Left renal cortex interstitium (tissue), 4 donors: Measurements from ENCODE around the gene PRKCH. TPM values are rescaled to one million over a fixed set of nuclear protein-coding genes. Genes with fewer than 3 reads are reported as not detected.

Source experiments
- DNase-seq, 4 donors: peaks; one replicate each; pipeline ENCODE4 v3.0.0-alpha.2; 2013; ENCODE audit warnings: low read depth in 4 of 4, low spot score in 2 of 4, missing footprints in 1 of 4
- polyA plus RNA-seq, 4 donors: library from polyadenylated mRNA; unstranded; fragments of 120-200 nt; gene quantifications; one replicate each; pipeline ENCODE4 v1.2.1, GENCODE V29; 2013; ENCODE audit not compliant: insufficient read length in 4 of 4

The PRKCH gene
- polyA plus RNA-seq, 4 donors = 14.3 to 20.1 (median 16.6) TPM

DNA sequence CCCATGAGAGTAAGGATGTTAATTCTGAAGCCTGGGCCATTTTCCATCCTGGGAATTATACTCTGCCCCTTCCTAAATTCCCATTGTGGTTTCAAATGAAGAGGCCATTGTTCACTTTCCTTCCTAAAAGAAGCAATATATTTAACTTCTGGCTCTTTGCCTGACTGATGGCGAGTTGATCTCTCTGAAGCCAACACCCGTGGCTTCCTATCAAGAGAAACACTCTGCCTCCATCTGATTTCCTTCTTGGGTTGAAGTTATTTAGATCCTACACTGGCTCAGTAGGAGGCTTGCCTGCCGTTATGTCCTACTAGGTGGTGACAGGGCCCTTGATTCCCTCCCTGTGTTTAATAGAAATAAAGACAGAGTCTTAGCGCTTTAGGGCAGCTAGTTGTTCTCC is 97.4 kb downstream of the PRKCH start:
- no peak for DNase-seq

DNA sequence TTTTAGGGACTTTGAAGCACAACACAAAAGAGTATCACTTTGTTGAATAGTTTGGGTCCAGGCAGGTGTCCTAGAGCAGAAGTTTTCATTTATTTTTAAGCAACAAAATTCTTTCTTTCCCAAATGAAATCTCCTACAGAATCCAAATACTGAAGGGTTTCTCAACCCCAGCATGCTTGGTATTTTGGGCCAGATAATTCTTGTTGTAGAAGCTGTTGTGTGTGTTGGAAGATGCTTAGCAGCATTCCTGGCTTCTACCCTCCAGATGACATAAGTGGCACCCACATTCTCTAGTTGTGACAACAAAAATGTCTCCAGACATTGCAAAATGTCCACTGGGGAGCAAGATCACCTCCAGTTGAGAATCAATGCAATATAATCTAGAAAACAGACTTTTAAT is 97.8 kb downstream of the PRKCH start:
- DNase-seq = no peak

DNA sequence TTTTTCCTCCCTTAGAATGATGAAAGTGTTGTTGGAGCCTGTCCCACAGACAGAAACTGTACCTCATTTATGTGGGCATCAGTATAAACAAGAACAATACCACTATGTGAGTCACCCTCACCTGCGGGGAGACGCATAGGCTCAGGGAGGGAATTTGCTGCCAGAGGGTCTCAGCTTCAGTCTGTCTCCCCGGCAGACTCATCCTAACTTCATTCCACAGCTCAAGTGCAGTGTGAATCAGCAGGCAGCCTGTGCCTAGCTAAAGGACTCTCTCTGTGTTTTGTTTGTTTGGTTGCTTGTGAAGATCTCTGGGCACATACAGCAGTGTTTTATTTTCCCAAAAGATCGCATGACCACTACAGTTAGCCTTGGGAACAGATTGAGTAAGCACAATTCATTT is 98.9 kb downstream of the PRKCH start:
- no peak for DNase-seq

DNA sequence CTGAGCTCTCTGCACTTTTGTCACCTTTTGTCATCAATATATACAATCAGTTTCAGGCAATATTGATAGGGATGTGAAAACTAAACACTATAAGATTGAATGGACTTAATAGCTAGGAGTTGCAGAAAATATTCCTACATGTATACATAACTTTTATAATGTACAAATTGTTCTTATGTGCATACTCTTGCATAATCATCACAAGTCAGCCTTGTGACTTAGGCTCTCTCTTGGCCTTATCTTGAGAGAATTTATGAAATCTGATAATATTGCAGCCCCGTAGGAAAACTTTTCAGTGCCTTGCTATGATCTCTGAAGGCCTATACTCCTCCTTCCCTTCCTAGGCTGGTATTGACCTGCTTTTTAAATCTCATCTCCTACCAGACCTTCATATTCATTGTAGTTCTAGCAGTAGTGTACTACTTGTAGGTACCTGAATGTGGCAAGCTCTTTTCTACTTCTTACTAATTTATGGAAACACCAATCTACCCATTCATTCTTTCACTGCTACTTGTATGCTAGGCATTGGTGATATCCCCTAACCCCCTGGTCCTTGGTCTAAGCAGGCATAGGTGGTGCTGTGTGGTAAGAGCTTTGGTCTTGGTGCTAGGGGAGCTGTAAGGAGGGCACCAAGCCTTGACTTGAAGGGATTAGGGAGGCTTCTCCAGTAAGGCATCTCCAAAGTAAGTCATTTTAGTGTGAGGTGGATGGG is 100.0 kb downstream of the PRKCH start:
- DNase-seq = no peak

DNA sequence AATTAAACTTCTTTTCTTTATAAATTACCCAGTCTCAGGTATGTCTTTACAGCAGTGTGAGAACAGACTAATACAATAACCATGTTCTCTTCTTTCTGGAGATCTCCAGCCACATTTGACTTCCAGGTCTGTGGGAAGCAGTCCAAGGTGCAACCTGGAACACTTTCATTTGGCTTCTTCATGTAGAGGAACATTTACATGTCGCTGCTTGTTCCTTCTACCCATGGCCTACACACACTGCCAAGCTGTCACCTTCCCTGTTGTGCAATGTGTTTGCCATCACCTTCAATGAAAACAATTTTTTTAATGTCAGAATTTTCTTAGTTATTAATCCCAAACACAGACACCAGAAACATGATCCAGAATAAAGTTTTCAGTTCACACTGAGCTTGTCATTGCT is 104.7 kb downstream of the PRKCH start:
- no peak for DNase-seq

DNA sequence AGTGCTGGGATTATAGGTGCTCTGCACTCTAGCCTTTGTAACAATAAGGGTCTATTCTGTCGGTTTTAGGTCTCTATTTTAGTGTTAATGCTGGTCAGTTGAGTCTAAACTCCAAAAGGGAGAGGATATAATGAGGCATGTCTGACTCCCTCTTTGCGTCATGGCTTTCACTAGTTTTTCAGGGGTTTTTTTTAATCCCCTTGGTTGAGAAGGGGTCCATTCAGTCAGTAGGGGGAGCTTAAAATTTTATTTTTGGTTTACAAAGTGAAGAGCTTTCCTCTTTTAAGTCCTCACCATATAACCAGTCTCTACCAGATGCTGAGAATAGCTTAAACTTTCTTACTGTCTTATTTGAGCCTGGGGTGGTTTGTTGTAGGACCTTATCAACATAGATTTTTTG is 106.9 kb downstream of the PRKCH start:
- no peak for DNase-seq

DNA sequence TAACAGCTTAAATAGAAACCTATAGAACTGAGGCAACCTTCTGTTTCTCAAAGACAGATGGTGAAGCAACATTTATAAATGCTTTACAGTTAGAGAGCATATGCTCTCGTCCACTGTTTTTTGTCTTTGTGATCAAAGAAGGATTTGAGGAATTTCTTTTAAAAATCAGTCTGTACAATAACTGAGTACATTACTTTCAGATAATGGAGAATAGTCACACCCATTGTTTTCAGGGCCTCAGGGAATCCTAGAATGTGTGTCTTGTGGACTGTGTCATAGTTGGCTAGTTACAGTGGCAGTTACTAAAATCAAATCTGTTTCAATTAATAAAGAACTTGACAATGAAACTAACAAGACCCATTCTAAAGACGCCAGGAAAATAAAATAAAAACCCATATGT is 107.9 kb downstream of the PRKCH start:
- DNase-seq = no peak

DNA sequence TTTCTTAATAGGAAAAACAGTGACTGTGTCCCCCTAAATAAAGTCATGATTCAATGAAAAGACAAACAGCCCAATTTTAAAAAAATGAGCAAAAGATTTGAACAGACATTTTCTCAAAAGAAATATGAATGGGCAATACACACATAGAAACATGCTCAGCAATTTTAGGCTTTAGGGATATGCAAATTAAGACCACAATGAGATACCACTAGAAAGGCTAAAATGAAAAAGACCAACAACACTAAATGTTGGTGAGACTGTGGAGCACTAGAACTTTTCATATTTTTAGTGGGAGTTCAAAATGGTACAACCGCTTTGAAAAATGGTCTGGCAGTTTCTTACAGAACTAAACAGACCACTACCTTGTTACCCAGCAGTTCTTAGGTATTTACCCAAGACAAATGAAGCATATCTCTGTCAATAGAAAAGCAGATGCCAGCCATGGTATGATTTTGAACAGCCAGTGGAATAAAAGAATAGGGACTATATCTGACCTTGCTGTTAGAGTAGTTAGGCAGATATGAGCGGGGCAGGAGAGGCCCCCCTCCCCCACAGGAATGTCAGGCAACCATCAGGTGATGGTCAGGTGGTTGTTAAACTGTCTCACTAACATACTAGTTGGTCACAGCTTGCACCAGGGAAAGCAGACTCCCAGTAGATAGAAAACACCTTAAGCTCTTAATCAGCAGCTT is 108.8 kb downstream of the PRKCH start:
- no peak for DNase-seq

DNA sequence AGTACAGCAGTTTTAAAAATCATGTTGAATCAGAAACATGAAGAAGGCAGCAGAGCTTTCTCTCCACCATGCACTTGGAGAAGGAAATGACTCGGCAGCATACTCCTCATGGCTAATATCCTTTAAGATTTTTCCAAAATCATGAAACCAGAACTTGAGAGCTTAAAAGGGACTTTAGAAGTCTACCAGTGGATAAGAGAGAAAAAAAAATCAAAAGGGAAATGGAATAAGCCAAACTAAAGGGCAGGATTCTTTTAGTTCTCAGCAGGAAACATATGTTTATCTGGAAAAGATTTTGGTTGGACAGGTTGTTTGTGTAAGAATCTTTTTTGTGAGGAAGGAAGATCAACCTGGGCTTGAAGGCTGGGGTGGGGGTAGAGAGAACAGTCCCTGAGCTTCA is 111.8 kb downstream of the PRKCH start:
- DNase-seq = no peak

DNA sequence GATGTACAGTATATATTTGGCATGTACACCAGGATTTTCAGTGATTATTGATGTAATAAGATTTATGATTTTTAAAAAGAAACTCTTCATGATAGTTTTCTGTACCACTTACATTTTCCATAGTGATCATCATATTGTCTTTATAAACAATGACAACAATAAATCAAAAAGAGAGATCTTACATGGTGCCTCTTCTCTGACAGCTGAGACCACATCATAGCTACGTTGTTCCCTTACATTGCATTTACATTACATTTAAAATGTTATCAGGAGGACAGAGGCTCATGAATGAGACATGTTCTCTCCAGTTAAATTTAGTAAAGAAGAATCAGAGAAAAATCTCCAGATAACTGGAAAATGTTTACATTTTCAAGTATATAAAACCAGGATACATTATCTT is 112.4 kb downstream of the PRKCH start:
- DNase-seq = no peak

DNA sequence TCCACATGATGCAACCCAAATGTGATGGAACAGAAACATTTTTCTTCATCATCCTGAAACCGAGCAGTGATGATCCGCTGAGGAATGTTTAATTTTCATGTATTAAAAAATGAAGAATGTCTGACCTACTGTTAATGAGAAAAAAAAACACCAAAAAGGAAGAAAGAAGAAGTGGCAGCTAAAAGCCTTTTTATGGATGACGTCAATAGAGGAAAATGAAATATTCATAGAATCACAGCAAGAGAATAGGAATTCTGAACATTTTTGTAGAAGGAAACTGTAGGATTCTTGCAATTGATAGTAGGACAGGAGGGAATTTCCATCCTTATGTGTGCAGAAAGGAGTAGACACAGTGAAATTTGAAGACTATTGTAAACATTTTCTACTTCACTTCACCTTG is 112.9 kb downstream of the PRKCH start:
- DNase-seq = no peak

DNA sequence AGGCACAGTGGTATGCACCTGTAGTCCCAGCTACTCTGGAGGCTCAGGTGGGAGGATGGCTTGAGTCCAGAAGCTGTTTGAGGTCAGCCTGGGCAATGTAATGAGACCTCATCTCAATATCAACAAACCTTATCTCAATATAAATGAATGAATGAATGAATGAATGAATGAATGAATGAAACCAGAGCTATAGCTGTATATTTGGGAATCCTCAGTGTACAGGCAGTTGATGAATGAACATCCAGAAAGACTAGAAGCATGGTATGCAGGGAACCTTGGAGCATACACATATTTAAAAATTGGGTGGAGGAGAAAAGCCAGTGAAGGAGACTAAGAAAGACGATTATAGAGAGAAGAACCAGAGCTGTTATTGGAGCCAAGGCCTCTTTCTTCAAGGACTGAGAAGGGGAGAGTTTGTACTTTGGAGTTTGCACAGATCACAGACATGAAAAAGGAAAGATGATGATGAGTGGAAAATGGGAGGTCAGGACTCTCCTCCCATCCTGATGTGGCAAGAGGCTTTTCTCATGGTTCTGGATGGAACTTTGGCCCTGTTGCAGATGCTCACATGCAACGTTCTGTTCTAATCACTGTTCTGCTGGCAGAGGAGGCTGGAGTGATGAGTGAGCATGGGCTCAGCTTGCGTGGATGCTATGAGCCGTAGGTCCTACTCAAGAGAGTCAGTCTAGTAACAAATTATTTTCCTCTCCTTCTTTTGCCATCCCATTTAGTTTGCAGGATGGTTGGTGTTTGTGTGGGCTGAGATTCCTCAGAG is 114.4 kb downstream of the PRKCH start:
- no peak for DNase-seq

DNA sequence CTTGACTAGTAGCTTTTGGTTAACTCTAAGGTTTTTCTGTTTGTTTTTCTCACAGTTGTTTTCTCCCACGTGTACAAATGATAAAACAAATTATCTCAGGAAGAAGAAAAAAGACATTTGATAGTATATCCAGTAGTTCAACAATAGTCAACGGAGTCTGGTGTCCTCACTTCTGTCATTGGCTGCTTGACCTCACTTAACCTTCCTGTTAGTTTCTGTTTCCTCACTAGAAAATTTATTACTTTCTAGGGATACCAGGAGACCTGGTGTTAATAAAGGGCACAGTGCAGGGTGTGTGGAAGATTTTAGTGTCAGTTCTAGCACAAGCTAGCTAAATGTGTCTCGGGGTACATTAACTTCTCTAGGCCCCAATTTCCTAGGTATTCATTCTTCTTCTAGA is 116.0 kb downstream of the PRKCH start:
- no peak for DNase-seq

DNA sequence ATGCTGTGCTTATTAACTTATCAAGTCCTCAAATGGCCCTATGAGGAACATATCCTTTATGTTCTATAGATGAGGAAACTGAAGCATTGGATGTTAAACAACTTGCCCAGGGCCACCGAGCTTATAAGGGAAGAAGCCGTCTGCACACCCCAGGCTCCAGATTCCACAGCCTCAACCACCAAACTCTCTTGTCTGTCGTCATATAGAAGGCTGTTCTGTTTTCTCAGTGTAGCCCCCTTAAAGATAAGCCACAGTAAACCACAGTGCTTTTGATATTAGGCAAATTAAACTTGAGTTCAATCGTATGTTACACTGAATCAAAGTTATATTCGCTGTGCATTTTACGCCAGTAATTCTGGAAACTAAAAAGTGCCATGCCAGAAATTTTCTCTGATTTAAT is 116.7 kb downstream of the PRKCH start:
- DNase-seq = no peak

DNA sequence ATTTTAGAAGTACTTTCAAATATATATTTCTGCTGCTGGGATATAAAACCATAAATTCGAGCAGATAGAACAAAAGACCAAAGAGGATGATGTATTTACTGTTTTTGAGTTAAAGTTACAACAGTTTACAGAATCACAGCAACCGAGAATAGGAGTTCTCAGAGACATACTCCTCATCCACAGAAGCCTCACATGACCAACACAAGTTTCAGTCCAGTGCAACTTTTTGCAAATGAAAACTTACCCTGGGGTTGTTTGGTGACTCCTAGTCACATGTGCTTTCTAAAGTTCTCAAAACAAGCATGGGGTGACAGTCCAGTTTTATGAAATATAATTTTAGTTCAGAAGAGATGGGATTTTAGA is 117.1 kb downstream of the PRKCH start:
- no peak for DNase-seq

DNA sequence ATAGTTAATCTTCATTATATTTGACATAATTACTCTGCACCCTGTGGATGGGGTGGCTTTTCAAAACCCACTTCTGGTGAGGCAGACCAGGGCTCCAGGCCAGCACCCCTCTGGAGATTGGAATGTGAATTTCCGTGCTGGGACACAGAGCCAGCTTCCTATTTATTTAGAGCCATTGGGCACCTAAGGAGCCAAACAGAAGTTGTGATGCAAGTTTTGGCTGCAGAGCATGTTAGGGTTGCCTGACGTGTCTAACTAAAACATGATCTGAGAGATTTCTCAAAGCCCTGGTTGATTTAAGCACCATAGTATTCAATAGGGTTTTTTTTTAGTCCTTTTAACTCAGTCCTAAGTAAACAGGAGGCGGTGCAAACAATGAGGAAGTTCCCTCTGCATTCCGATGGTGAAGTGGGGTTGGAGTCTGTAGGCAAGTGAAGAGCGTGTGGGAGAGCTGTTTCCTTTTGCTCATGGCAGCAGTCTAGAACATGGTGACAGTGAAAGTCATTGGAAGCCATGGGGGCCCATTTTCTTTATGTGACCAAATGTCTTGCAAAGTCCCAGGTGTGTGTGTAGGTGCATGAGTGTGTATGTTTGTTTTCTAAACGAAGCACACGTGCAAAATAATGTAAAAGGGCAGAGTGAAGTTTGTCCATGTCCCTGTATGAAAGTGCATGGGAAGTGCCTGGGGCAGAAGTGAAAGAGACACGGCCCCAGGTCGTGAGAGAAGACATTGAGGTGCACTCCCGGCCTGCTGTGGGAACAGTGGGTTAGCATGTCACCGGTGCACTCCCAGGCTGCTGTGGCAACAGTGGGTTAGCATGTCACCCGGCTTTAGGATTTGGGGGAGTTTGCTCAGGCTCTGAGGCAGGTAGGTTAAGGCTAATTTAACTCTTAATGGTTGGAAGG is 117.7 kb downstream of the PRKCH start:
- DNase-seq = no peak

DNA sequence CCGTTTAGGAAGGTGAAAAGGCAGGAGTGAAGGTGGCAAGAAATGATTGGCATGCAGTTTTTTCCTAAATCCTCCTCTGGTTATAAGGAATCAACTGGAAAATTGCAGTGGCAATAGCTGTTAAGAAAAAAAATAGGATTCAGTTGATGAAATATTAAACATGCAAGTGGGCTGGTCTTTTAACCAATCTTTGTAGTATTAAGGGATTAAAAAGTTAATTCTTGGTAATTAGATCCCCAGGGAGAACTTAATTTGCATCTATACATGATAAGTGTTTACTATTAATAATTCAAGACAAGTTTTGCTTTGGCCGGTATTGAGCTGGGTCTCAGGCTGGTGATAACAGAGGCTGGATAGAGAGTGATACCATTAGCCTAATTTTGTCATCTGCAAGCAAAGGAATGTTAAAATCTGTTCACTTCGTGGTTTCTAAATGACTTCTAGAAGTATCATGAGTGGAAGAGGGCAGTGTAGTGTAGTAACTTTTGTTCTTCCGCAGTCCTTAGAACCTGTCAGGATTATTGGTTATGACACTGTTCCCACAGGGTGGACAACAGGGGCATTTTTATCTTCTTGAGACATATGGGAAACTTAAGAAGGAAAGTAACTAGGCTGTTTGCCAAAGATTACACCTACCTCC is 118.5 kb downstream of the PRKCH start:
- DNase-seq = no peak

DNA sequence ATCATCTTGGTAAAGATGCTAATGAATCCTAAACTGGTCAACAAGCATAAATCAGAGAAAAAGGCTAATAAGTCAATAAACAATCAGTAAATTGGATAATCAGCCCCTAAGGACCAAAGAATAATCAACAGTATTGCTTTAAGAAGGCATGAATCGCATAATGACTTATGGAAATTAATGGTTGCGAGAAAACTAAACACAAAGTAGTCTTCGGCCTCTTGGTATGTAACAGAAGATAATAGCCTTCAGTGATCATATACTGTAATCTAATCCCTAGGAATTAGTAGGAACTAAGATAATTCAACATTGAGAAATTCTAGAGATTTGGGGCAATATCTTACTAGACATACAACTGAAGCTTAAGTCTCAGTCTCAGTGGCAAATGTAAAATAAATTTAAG is 122.1 kb downstream of the PRKCH start:
- no peak for DNase-seq

DNA sequence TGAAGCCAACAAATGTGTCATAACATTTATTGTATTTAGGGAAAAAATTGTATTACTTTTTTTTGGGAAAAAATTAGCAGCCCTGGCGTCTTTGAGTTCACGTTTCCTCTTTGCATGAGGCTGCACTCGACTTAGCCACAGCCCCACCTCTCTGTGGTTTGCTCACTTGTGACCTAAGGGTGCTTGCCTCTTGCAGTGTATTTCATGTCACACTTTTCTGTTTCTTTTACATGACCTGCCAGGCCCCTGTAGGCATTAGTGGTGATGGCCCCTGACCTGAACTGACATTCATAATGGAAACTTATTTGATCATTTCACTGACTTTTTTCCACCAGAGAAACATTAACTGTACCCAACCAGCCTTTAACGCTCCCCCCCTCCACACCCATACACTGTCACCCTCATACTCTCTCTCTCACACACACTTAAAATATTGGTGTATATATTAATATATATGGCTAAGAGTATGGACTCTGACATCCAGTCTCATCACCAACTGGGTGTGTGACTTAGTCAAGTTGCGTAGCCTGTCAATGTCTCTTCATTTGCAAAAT is 122.9 kb downstream of the PRKCH start:
- DNase-seq = no peak

DNA sequence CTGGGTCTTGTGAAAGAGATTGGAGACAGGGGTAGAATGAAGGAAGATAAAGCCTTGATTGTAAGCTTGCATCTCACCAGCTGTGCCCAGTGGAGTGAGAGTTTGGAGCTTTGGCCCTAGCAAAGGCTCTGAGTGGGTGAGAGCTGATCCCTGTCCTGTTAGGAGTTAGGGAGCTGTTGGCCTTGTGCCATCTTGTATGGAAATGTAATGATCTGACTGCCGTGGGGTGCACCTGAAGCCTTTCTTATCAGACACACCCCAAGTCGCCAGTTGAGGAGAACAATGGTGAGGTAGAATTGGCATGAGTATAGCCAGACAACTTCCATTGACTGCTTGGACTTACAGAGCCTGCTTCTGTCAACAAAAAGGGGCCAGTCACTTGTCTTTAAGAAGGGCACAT is 130.1 kb downstream of the PRKCH start:
- no peak for DNase-seq
